Esophagus (tissue), 2 donors: Measurements from ENCODE around the gene MIOS. TPM values are rescaled to one million over a fixed set of nuclear protein-coding genes. Genes with fewer than 3 reads are reported as not detected.
"Not testable (repeated sequence)": the region's sequence is repeated elsewhere in the genome, so short reads cannot be mapped to it uniquely, and the experiment has no call there.

Source experiments
- H3K27ac ChIP-seq, 2 donors: one replicate each; pipeline ENCODE4 v1.5.1; 2013; ENCODE audit warnings: low read depth in 2 of 2, mild to moderate bottlenecking in 2 of 2, inconsistent platforms in 1 of 2, low read length in 1 of 2, moderate library complexity in 1 of 2
- H3K27me3 ChIP-seq, 2 donors: one replicate each; pipeline ENCODE4 v1.6.1; 2013; ENCODE audit warnings: low read length in 2 of 2, control low read depth in 1 of 2, mild to moderate bottlenecking in 1 of 2; ENCODE audit not compliant: insufficient read depth in 2 of 2, control insufficient read depth in 1 of 2
- H3K36me3 ChIP-seq, 2 donors: one replicate each; pipeline ENCODE4 v1.6.1; 2013; ENCODE audit warnings: low read length in 1 of 2; ENCODE audit not compliant: control insufficient read depth in 2 of 2, insufficient read depth in 2 of 2
- H3K4me1 ChIP-seq, 2 donors: one replicate each; pipeline ENCODE4 v1.6.1; 2013; ENCODE audit warnings: low read length in 1 of 2; ENCODE audit not compliant: control insufficient read depth in 2 of 2, insufficient read depth in 2 of 2
- H3K4me3 ChIP-seq, 2 donors: one replicate each; pipeline ENCODE4 v1.5.1; 2013; ENCODE audit warnings: low read length in 2 of 2, mild to moderate bottlenecking in 2 of 2, low read depth in 1 of 2, moderate library complexity in 1 of 2
- H3K9me3 ChIP-seq, 2 donors: one replicate each; pipeline ENCODE4 v1.6.1; 2013; ENCODE audit warnings: mild to moderate bottlenecking in 2 of 2, low read depth in 1 of 2, low read length in 1 of 2, moderate library complexity in 1 of 2; ENCODE audit not compliant: control insufficient read depth in 2 of 2, insufficient read depth in 1 of 2
- WGBS, 2 donors: extraction: QIAGEN DNeasy Blood & Tissue Kit; methylation state at CpG; one replicate each; pipeline ENCODE4 v1.1.7; 2013; 5-methylcytosine and 5-hydroxymethylcytosine counted together
- polyA plus RNA-seq, 2 donors: library from polyadenylated mRNA; stranded (reverse); fragments of 200-250 nt; gene quantifications; one replicate each; pipeline ENCODE4 v1.2.3, GENCODE V29; 2013
- donor health status: healthy with polysubstance abuse.
- donor health status: Bipolar disorder and iron deficiency.

The MIOS gene
- polyA plus RNA-seq, 2 donors: 17.6 to 22.1 TPM

DNA sequence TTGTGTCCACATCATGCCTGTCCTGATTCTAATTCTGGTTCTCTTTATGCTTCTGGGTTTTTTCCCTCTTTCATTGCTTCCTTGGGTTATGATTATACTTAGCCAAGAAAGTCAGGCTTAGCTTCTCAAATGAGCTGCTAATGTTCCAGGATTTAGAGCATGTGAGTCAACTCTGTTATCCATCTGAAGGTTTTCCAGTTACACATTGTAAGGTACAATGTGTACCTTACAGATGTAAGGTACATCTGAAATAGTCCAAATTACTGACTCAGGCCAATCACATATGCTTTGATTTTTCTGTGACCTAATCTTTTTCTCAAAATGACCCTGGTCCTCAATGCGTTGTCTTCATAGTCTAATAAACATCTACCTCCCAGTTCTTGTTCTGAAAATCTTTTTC, 13.3 kb upstream of the MIOS start:
- WGBS, 2 donors: 88 to 96% methylated on average over 1 of the region's 1 CpG
- no peaks in the 10 kb centered on the region for H3K27me3 ChIP-seq
- no peak overlapping the region for H3K27ac ChIP-seq
- no peaks in the 10 kb centered on the region for H3K9me3 ChIP-seq
- H3K4me3 ChIP-seq: no peak overlapping the region
- peaks cover 0 to 2% of the 10 kb centered on the region in 2 donors for H3K36me3 ChIP-seq
- H3K4me1 ChIP-seq: no peaks in the 10 kb centered on the region

DNA sequence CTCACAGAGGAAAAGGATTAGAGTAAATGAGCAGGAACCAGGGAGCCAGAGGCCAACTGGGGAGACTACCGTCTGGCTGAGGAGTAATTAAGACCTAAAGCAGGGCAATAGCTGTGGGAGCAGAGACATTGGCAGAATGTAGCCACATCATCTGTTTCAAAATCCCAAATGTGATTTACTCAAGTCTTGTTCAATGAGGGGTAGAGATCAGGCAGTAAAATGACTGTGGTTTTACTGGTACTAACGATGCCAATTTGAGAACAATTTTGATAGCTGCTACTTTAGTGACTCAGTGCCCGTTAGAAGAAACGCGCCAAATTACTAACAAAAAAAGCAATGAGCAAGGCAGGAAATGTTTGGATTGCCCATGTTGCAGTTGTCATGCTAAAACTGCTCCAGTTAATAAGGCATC, 12.7 kb upstream of the MIOS start:
- H3K9me3 ChIP-seq: no peaks in the 10 kb centered on the region
- H3K4me3 ChIP-seq: no peak overlapping the region
- 75 to 80% methylated on average over 5 of the region's 5 CpGs for WGBS, 2 donors
- no peaks in the 10 kb centered on the region for H3K27me3 ChIP-seq
- H3K27ac ChIP-seq: no peak overlapping the region
- no peaks in the 10 kb centered on the region for H3K4me1 ChIP-seq
- peaks cover 0 to 2% of the 10 kb centered on the region in 2 donors for H3K36me3 ChIP-seq

- no peaks in the 10 kb centered on the region for H3K4me1 ChIP-seq
- H3K4me3 ChIP-seq: no peak overlapping the region
- H3K27me3 ChIP-seq: no peaks in the 10 kb centered on the region
- WGBS, 2 donors: 53 to 55% methylated on average over 8 of the region's 8 CpGs
- no peak overlapping the region for H3K27ac ChIP-seq
- H3K36me3 ChIP-seq: peaks cover 0 to 2% of the 10 kb centered on the region in 2 donors
- no peaks in the 10 kb centered on the region for H3K9me3 ChIP-seq
Measured at GRCh38 chr7:7554649-7555575, 11.8 kb upstream of the MIOS start.

DNA sequence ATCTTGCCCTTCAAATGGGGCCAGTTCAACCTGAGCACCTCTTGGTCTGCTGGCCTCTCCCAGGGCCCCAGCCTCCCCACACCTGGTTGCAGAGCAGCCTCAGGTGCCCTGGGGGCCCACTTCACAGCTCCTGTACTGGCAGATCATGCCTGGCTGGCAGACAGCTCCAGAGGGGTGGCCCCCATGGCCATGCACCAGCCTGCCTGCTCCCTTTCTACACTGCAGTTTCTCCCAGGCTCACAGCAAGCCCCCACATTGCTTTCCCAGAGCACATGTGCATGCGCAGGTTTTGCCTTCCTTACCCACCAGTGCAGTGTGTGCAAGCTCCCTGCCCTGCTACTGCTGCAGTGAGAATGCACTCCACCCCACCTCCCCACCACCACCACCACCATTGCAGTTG, 9.8 kb upstream of the MIOS start:
- Histone ChIP-seq H3K27ac (no peak overlapping the region), H3K9me3 (no peaks in the 10 kb centered on the region), H3K27me3 (no peaks in the 10 kb centered on the region), H3K4me1 (no peaks in the 10 kb centered on the region), H3K36me3 (no peaks in the 10 kb centered on the region), H3K4me3 (no peak overlapping the region)
- 94 to 100% methylated on average over 1 of the region's 1 CpG for WGBS, 2 donors

- no peak overlapping the region for H3K27ac ChIP-seq
Measured at GRCh38 chr7:7557252-7557651, 9.4 kb upstream of the MIOS start.

DNA sequence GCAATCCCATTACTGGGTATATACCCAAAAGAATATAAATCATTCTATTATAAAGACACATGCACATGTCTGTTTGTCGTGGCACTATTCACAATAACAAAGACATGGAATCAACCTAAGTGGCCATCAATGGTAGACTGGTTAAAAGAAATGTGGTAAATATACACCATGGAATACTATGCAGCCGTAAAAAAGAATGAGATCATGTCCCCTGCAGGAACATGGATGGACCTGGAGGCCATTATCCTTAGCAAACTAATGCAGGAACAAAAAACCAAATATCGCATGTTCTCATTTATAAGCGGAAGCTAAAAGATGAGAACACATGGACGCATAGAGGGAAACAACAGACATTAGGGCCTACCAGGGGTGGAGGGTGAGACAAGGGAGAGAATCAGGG, 5.1 kb upstream of the MIOS start:
- not testable (repeated sequence) for H3K4me1 ChIP-seq, H3K27me3 ChIP-seq, H3K27ac ChIP-seq, H3K9me3 ChIP-seq, H3K4me3 ChIP-seq, H3K36me3 ChIP-seq
- WGBS, 2 donors: 97% methylated on average over 5 of the region's 5 CpGs

More at GRCh38 chr7:7557252-7557651, 9.4 kb upstream of the MIOS start:
- no peaks in the 10 kb centered on the region for H3K27me3 ChIP-seq
- 96 to 98% methylated on average over 5 of the region's 5 CpGs for WGBS, 2 donors
- no peaks in the 10 kb centered on the region for H3K4me1 ChIP-seq
- no peaks in the 10 kb centered on the region for H3K9me3 ChIP-seq
- no peaks in the 10 kb centered on the region for H3K36me3 ChIP-seq
- H3K4me3 ChIP-seq: no peak overlapping the region

- 55 to 76% methylated on average over 3 of the region's 3 CpGs for WGBS, 2 donors
Measured at GRCh38 chr7:7562736-7563135, 3.9 kb upstream of the MIOS start.

GRCh38 chr7:7563269-7563668, 3.4 kb upstream of the MIOS start:
- WGBS, 2 donors: 60 to 63% methylated on average over 5 of the region's 5 CpGs
- no peaks in the 10 kb centered on the region for H3K36me3 ChIP-seq
- H3K27me3 ChIP-seq: no peaks in the 10 kb centered on the region
- no peaks in the 10 kb centered on the region for H3K9me3 ChIP-seq
- peak overlapping the region in 1 of 2 donors; percentile 31 for H3K27ac ChIP-seq
- H3K4me3 ChIP-seq: no peak overlapping the region
- H3K4me1 ChIP-seq: peaks cover 0 to 8% of the 10 kb centered on the region in 2 donors

More at GRCh38 chr7:7562736-7563135, 3.9 kb upstream of the MIOS start:
- Histone ChIP-seq H3K4me3 (no peak overlapping the region), H3K9me3 (no peaks in the 10 kb centered on the region), H3K36me3 (no peaks in the 10 kb centered on the region), H3K4me1 (peaks cover 0 to 8% of the 10 kb centered on the region in 2 donors), H3K27ac (peak overlapping the region; percentile 13 to 38), H3K27me3 (no peaks in the 10 kb centered on the region)

DNA sequence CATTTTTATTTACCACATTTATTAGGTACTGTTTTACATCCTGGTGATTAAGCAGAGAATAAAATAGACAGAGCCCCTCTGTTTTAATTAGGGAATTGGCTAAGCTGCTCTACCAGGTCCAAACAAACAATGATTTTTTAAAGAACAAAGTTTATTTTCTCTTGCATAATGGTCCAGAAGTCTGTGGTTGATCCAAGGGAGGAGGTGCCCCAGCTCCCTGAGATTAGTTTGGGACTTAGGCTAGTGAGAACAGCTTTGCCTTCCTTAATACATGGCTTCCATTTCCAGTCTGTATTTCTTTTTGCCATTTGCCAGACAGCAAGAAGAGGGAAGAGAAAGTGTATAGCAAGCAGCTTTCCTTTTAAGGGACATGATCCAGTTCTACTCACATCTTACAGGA, 2.9 kb upstream of the MIOS start:
- Histone ChIP-seq H3K27ac (peak overlapping the region in 1 of 2 donors; percentile 49), H3K27me3 (no peaks in the 10 kb centered on the region), H3K9me3 (no peaks in the 10 kb centered on the region), H3K4me3 (no peak overlapping the region), H3K36me3 (no peaks in the 10 kb centered on the region), H3K4me1 (peaks cover 0 to 8% of the 10 kb centered on the region in 2 donors)

DNA sequence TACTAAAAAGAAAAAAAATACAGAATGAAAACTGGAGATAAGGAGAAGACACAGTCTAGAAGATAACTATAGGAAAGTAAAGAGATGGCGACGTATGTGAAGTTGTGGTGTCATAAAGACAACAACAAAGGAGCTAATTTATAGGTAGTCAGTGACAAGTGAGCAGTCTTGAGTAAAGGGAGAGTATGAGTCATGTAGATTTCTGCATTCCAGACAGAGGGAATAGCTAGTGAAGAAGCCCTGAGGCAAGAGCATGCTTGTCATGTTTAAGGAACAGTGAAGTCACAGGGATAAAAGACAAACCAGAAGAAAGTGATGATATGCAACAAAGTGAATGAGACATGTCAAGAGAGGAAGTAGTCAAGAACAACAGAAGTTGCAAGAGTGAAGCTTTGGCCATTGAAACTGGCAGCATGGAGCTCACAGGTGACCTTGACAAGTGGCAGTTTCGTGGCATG, 2.3 kb upstream of the MIOS start:
- 66 to 74% methylated on average over 3 of the region's 3 CpGs for WGBS, 2 donors
- Histone ChIP-seq H3K9me3 (no peaks in the 10 kb centered on the region), H3K36me3 (no peaks in the 10 kb centered on the region), H3K27me3 (no peaks in the 10 kb centered on the region), H3K4me3 (no peak overlapping the region), H3K27ac (peak overlapping the region; percentile 36 to 81), H3K4me1 (peaks cover 0 to 8% of the 10 kb centered on the region in 2 donors)
